SJCRH30 (cell line): Measurements from ENCODE around the gene LIMS2. TPM values are rescaled to one million over a fixed set of nuclear protein-coding genes. Genes with fewer than 3 reads are reported as not detected.
A peak's percentile ranks its signal among the peaks of the same experiment; 100 is the strongest.

Source experiments
- DNase-seq, 2 experiments: peaks; one replicate each; pipeline ENCODE4 v3.0.0-alpha.2; 2015 to 2020
- H3K27ac ChIP-seq: fragments of 250-450 bp; sonication (Bioruptor Pico); 2 replicates; pipeline ENCODE4 v1.5.1; 2020; ENCODE audit warnings: mild to moderate bottlenecking, moderate library complexity
- H3K27me3 ChIP-seq: fragments of 250-450 bp; sonication (Bioruptor Pico); 2 replicates; pipeline ENCODE4 v1.5.1; 2020; ENCODE audit warnings: mild to moderate bottlenecking, moderate library complexity
- H3K36me3 ChIP-seq: fragments of 250-450 bp; sonication (Bioruptor Pico); 2 replicates; pipeline ENCODE4 v1.5.1; 2020; ENCODE audit warnings: mild to moderate bottlenecking, moderate library complexity
- H3K4me1 ChIP-seq: fragments of 250-450 bp; sonication (Bioruptor Pico); 2 replicates; pipeline ENCODE4 v1.5.1; 2020; ENCODE audit warnings: mild to moderate bottlenecking, moderate library complexity
- H3K4me3 ChIP-seq: fragments of 250-450 bp; sonication (Bioruptor Pico); 2 replicates; pipeline ENCODE4 v1.5.1; 2020; ENCODE audit warnings: mild to moderate bottlenecking, moderate library complexity
- H3K9me3 ChIP-seq: fragments of 250-450 bp; sonication (Bioruptor Pico); replicated peaks from 2 replicates; pipeline ENCODE4 v1.5.1; 2020; ENCODE audit warnings: mild to moderate bottlenecking, moderate library complexity
- total RNA-seq: library from RNA; depleted of rRNA; stranded (reverse); fragments of >200 nt; shearing (Covaris generic); gene quantifications from 2 replicates; pipeline ENCODE4 v1.2.3, GENCODE V29; 2014; rRNA removed

LIMS2 gene
- 4.0 and 5.5 TPM in 2 replicates for total RNA-seq

DNA sequence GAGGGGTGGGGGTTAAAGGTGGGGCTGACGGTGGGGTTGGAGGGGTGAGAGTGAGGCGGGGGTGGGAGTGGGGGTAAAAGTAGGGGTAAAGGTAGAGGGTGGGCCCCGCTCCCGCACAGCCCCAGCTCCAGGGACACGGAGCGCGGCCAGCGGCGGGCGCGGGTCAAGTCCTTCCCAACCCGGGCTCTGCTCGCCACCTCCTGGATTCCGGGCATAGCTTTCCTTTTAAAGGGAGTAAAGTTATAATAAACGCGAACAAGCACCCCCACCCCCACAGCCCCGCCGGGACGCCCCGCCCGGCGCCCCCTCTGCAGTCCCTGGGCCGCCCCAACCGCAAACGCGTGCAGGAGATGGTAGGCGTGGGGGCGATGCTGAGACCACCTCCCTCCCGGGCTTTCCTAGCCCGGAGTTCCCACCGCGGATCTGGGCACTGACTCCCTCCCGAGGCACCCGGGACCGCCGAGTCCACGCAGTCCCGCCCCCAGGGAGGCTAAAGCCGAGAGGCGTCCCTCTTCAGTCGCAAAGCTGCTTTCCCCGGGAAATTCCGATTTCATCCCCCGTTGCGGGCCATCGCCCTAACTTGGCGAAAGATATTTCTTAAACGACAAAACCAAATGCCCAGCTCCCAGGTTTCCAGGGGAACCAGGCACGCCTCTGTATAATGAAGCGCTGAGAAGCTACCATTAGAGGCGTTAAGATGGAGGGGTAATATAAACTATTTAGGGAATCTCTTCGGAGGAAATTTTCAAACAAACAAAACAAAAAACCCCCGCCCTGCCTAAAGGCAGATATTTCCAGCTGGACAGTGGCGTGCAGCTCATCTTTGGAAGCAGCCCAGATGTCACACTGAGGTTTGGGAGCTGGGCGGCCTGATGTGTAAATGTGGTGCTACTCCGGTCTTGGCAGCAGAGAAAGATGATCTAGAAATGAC, at the start of gene LIMS2:
LIMS2 (minus strand) TSS at position 200 of the 931 bp plus-strand sequence. CDS start 506 bp downstream, outside the sequence.
- DNase-seq, result no peak
- Histone ChIP-seq H3K27ac (no peak within 1 kb of the TSS), H3K9me3 (no peaks in the 10 kb centered on the region), H3K4me1 (no peaks in the 10 kb centered on the region), H3K4me3 (peak within 1 kb of the TSS; percentile 49), H3K36me3 (no peaks in the 10 kb centered on the region), H3K27me3 (0 out of 2 replicates have a peak, but pooled peaks cover 4% of the 10 kb centered on the region)

GRCh38 chr2:127722807-127723206, 47.5 kb upstream of the LIMS2 start:
- DNase-seq, result no peak
- H3K27me3 ChIP-seq, result no peaks in the 10 kb centered on the region
- no peaks in the 10 kb centered on the region for H3K4me1 ChIP-seq
- H3K9me3 ChIP-seq, result no peaks in the 10 kb centered on the region
- H3K4me3 ChIP-seq, result no peak overlapping the region
- H3K27ac ChIP-seq, result no peak overlapping the region
- peaks cover 48% of the 10 kb centered on the region for H3K36me3 ChIP-seq

DNA sequence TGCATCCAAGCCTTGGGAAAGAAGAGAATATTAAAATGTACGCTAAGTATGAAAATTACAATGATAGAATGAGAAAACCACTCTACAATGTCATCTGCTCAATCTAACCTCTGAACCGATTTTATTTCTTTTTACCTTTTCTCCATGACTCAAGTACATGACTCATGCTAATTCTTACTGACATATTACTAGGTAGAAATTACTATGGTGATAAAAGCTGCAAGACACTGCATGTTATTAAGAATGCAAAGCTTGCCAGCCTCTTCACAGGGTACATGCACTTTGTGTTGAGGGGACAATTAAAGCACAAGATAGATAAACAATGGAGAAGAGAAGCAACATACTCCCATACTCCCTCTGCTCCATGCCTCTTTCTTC, 46.6 kb upstream of the LIMS2 start:
- Histone ChIP-seq H3K27ac (no peak overlapping the region), H3K4me1 (no peaks in the 10 kb centered on the region), H3K27me3 (no peaks in the 10 kb centered on the region), H3K4me3 (no peak overlapping the region), H3K9me3 (no peaks in the 10 kb centered on the region), H3K36me3 (peaks cover 56% of the 10 kb centered on the region)
- DNase-seq, result no peak

DNA sequence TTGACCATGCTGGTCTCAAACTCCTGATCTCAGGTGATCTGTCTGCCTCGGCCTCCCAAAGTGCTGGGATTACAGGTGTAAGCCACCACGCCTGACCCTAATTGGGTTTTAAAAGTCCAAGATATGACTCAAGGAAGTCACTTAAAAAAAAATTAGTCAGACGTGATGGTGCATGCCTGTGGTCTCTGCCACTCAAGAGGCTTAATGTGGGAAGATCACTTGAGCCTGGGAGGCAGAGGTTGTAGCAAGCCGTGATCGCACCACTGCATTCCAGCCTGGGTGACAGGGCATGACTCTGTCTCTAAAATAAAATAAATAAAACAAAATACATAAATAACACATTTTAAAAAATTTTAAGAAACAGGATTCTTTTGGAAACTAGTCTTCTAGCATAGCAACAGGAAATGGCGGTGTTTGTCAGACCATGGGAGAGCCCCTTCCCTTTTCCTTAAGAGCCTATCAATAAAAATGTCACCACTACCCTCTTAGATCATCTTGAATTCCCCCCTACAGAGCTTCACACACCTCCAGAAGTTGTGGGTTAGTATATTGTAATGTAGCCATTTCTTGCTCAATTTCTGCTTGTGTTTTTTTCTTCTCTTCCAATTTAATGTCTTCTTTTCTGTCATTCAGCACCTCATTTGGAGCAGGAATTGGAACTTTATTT, 46.1 kb upstream of the LIMS2 start:
- Histone ChIP-seq H3K36me3 (peaks cover 56% of the 10 kb centered on the region), H3K9me3 (no peaks in the 10 kb centered on the region), H3K4me3 (no peak overlapping the region), H3K27me3 (no peaks in the 10 kb centered on the region), H3K27ac (no peak overlapping the region), H3K4me1 (no peaks in the 10 kb centered on the region)
- no peak for DNase-seq

- peaks cover 53% of the 10 kb centered on the region for H3K36me3 ChIP-seq
- H3K9me3 ChIP-seq, result no peaks in the 10 kb centered on the region
- no peaks in the 10 kb centered on the region for H3K4me1 ChIP-seq
- no peak for DNase-seq
- no peak overlapping the region for H3K4me3 ChIP-seq
- no peaks in the 10 kb centered on the region for H3K27me3 ChIP-seq
- H3K27ac ChIP-seq, result no peak overlapping the region
These were observed 44.2 kb upstream of the LIMS2 start for GRCh38 chr2:127719301-127720218.

GRCh38 chr2:127718271-127718670, 42.9 kb upstream of the LIMS2 start:
- no peak overlapping the region for H3K27ac ChIP-seq
- H3K4me3 ChIP-seq, result no peak overlapping the region
- no peaks in the 10 kb centered on the region for H3K4me1 ChIP-seq
- no peaks in the 10 kb centered on the region for H3K9me3 ChIP-seq
- no peak for DNase-seq
- H3K36me3 ChIP-seq, result peaks cover 53% of the 10 kb centered on the region
- H3K27me3 ChIP-seq, result no peaks in the 10 kb centered on the region

- no peak for DNase-seq
- Histone ChIP-seq H3K4me3 (no peak overlapping the region), H3K27ac (no peak overlapping the region), H3K4me1 (no peaks in the 10 kb centered on the region), H3K36me3 (peaks cover 39% of the 10 kb centered on the region), H3K9me3 (no peaks in the 10 kb centered on the region), H3K27me3 (no peaks in the 10 kb centered on the region)
These were observed 40.6 kb upstream of the LIMS2 start for GRCh38 chr2:127715778-127716449.

- H3K4me1 ChIP-seq, result no peaks in the 10 kb centered on the region
- no peak overlapping the region for H3K4me3 ChIP-seq
- peaks cover 22% of the 10 kb centered on the region for H3K36me3 ChIP-seq
- H3K9me3 ChIP-seq, result no peaks in the 10 kb centered on the region
- H3K27ac ChIP-seq, result no peak overlapping the region
- DNase-seq, result no peak
- no peaks in the 10 kb centered on the region for H3K27me3 ChIP-seq
These were observed 38.2 kb upstream of the LIMS2 start for GRCh38 chr2:127713562-127713961.

DNA sequence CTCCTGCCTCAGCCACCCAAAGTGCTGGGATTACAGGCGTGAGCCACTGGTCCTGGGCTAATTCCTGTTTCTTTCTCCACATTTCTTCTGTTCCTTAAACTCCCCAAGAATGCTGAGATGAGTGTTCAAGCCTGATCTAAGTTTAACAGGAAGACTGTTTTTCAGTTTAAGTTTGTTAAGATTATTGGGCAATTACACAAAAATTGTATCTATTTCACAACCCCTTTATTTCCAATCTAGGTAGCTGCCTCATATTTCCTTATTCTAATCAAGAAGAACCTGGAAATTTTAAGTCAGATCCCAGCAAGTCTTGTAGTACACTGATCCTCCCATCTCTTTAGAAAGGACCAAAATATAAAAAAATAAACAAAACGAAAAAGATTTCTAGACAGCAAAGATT, 37.7 kb upstream of the LIMS2 start:
- no peaks in the 10 kb centered on the region for H3K4me1 ChIP-seq
- H3K4me3 ChIP-seq, result no peak overlapping the region
- H3K36me3 ChIP-seq, result peaks cover 21% of the 10 kb centered on the region
- H3K27ac ChIP-seq, result no peak overlapping the region
- H3K9me3 ChIP-seq, result no peaks in the 10 kb centered on the region
- H3K27me3 ChIP-seq, result no peaks in the 10 kb centered on the region
- DNase-seq, result no peak

- DNase-seq, result no peak
- no peak overlapping the region for H3K27ac ChIP-seq
- no peaks in the 10 kb centered on the region for H3K9me3 ChIP-seq
- H3K4me1 ChIP-seq, result no peaks in the 10 kb centered on the region
- peaks cover 19% of the 10 kb centered on the region for H3K36me3 ChIP-seq
- H3K4me3 ChIP-seq, result no peak overlapping the region
- no peaks in the 10 kb centered on the region for H3K27me3 ChIP-seq
These were observed 34.0 kb upstream of the LIMS2 start for GRCh38 chr2:127709336-127709735.

DNA sequence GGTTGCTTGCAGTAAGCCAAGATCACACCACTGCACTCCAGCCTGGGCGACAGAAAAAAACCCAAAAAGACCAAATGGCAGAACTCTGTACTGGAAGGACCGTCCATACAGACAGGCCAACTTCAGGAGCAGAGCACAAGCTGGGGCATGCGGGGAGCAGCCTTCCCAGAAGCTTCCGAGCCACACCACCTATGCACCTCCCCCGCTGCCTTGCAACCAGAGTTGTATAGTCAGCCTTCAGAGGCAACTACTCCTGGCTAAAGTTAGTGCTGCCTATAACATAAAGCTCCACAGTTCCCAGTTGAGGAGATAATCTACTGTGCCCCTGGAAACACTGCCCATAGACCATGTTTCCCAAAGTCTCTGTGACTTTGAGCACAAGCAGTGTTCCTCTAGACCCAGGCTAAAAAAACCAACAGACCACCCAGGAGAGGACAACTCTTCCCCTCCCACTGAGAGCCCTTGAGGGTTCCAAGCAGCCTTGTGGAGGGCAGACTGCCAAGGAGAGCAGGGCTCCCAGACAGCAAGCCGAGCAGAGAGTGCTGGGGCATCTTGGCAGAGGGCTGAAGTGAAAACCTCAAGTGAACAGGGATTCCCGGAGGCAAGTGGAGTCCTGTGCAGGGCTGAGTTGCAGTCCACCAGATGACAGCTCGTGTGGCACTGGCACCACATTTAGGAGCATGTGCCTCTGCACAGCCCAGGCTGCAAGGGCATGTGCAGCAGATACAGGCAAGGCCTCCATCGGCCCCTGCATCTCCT, 32.7 kb upstream of the LIMS2 start:
- H3K9me3 ChIP-seq, result no peaks in the 10 kb centered on the region
- DNase-seq, result peak; percentile 38 to 43
- H3K27ac ChIP-seq, result no peak overlapping the region
- H3K27me3 ChIP-seq, result no peaks in the 10 kb centered on the region
- H3K4me3 ChIP-seq, result no peak overlapping the region
- H3K36me3 ChIP-seq, result peaks cover 22% of the 10 kb centered on the region
- H3K4me1 ChIP-seq, result no peaks in the 10 kb centered on the region

DNA sequence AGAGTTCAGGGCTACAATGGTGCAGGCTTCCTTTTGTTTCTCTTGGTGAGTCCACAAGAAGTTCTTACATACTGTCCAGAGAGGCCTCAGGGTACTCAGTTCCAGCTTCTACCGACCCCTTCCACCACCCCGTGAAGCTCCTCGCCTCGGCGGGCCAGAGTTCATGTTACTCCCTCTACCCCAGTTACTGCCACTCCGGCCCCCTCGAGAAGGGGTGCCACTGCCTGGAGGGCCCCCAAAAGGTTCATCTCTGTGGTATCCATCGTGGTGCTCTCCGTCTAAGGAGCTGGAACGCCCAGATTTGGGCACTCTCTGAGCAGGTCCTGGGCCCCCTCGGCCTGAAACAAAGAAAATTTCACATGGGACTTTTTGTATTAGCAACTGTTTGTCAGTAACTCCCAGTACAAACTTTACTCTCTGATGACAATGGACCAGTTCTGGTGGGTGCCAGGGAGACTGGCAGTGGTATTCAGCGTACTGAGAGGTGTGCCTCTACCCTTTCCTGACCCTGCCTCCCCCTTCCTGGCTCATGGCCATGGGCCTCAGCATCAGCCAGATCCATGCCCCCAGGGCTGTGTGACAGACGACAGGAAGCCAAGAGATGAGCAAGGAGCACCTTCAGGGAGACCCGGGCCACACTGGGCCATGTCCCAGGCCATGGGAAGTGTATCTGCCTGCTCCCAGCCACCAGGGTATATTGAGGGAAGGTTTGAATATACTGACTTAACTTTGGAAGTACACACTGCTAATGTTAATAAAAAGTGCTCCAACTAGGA, 31.1 kb upstream of the LIMS2 start:
- peaks cover 18% of the 10 kb centered on the region for H3K36me3 ChIP-seq
- no peaks in the 10 kb centered on the region for H3K4me1 ChIP-seq
- no peak overlapping the region for H3K4me3 ChIP-seq
- no peak for DNase-seq
- no peak overlapping the region for H3K27ac ChIP-seq
- H3K27me3 ChIP-seq, result no peaks in the 10 kb centered on the region
- H3K9me3 ChIP-seq, result no peaks in the 10 kb centered on the region
